Measurements from ENCODE around the gene ACTA1.

GRCh38 chr1:229383961-229384360 is 49.9 kb downstream of the ACTA1 start:
- no peak for TF ChIP-seq POLR2A (IDR thresholded peaks at IDR 0.05)
- no peak for TF ChIP-seq CTCF (IDR thresholded peaks at IDR 0.05)
